Esophagus squamous epithelium (tissue), 4 donors: ENCODE data around the gene CPLX1.

Experiments used
- CTCF ChIP-seq, 6 experiments: fragments of 450-650 bp in 4 of 6; fragments of 200-600 bp in 2 of 6; sonication (generic) in 2 of 6; IDR thresholded peaks; one replicate each; pipeline ENCODE4 v1.5.1; 2016 to 2019; ENCODE audit warnings: antibody characterized with exemption in 6 of 6, mild to moderate bottlenecking in 4 of 6, moderate library complexity in 4 of 6
- POLR2A ChIP-seq, 4 donors: fragments of 450-650 bp; IDR thresholded peaks; one replicate each; pipeline ENCODE4 v1.6.1; 2017; ENCODE audit warnings: antibody characterized with exemption in 4 of 4, mild to moderate bottlenecking in 4 of 4, moderate library complexity in 3 of 4

GRCh38 chr4:854356-854755 is 28.4 kb upstream of the CPLX1 start:
- TF ChIP-seq CTCF (IDR thresholded peaks at IDR 0.05) = no peak
- no peak for TF ChIP-seq POLR2A (IDR thresholded peaks at IDR 0.05)
